BE2C (cell line): ENCODE data around the gene PCSK9.

Experiments used
- DNase-seq: peaks from one replicate; pipeline ENCODE4 v3.0.0-alpha.2; 2020
- H3K27me3 ChIP-seq: fragments of 250-450 bp; sonication (Bioruptor Pico); 2 replicates; pipeline ENCODE4 v1.5.1; 2020; ENCODE audit warnings: mild to moderate bottlenecking
- H3K36me3 ChIP-seq: fragments of 250-450 bp; sonication (Bioruptor Pico); 2 replicates; pipeline ENCODE4 v1.5.1; 2020; ENCODE audit warnings: mild to moderate bottlenecking
- H3K4me1 ChIP-seq: fragments of 250-450 bp; sonication (Bioruptor Pico); 2 replicates; pipeline ENCODE4 v1.5.1; 2020
- H3K4me3 ChIP-seq: 2 replicates; pipeline ENCODE4 v1.5.1; 2011; ENCODE audit warnings: low read depth, low read length
- H3K9me3 ChIP-seq: fragments of 250-450 bp; sonication (Bioruptor Pico); 2 replicates; pipeline ENCODE4 v1.5.1; 2020
- CTCF ChIP-seq: IDR thresholded peaks from 2 replicates; pipeline ENCODE4 v1.5.1; 2012; ENCODE audit warnings: mild to moderate bottlenecking, low read depth, low read length

The PCSK9 gene

GRCh38 chr1:55068638-55069037 is 29.3 kb downstream of the PCSK9 start:
- TF ChIP-seq CTCF, result no peak
- DNase-seq, result no peak
- Histone ChIP-seq H3K4me3 (no peak overlapping the region), H3K9me3 (no peaks in the 10 kb centered on the region), H3K4me1 (peaks cover 4% of the 10 kb centered on the region; the same call in 1 of the 2 replicates), H3K27me3 (no peaks in the 10 kb centered on the region), H3K36me3 (peaks cover 6% of the 10 kb centered on the region)

GRCh38 chr1:55069280-55069679 is 29.9 kb downstream of the PCSK9 start:
- TF ChIP-seq CTCF, result no peak
- H3K36me3 ChIP-seq, result peaks cover 6% of the 10 kb centered on the region

GRCh38 chr1:55070293-55071164 is 31.2 kb downstream of the PCSK9 start:
- Histone ChIP-seq H3K27me3 (no peaks in the 10 kb centered on the region), H3K9me3 (no peaks in the 10 kb centered on the region), H3K36me3 (peaks cover 6% of the 10 kb centered on the region), H3K4me3 (no peak overlapping the region), H3K4me1 (no peaks in the 10 kb centered on the region)
- no peak for TF ChIP-seq CTCF
- no peak for DNase-seq

More at GRCh38 chr1:55069280-55069679, 29.9 kb downstream of the PCSK9 start:
- H3K4me3 ChIP-seq, result no peak overlapping the region
- peaks cover under 1% of the 10 kb centered on the region; the same call in 1 of the 2 replicates for H3K4me1 ChIP-seq
- no peaks in the 10 kb centered on the region for H3K27me3 ChIP-seq
- H3K9me3 ChIP-seq, result no peaks in the 10 kb centered on the region
- no peak for DNase-seq

- H3K9me3 ChIP-seq, result no peaks in the 10 kb centered on the region
- H3K4me3 ChIP-seq, result no peak overlapping the region
- peak; percentile 48 for TF ChIP-seq CTCF
- H3K36me3 ChIP-seq, result peaks cover 6% of the 10 kb centered on the region
- no peaks in the 10 kb centered on the region for H3K27me3 ChIP-seq
- DNase-seq, result no peak
- no peaks in the 10 kb centered on the region for H3K4me1 ChIP-seq
These were observed 32.1 kb downstream of the PCSK9 start for GRCh38 chr1:55071477-55071876.

GRCh38 chr1:55073187-55073916 is 34.0 kb downstream of the PCSK9 start:
- TF ChIP-seq CTCF, result no peak
- H3K9me3 ChIP-seq, result no peaks in the 10 kb centered on the region
- DNase-seq, result no peak
- no peaks in the 10 kb centered on the region for H3K4me1 ChIP-seq
- H3K27me3 ChIP-seq, result no peaks in the 10 kb centered on the region
- H3K4me3 ChIP-seq, result no peak overlapping the region
- H3K36me3 ChIP-seq, result peaks cover 6% of the 10 kb centered on the region
